HepG2 (cell line): ENCODE results near the gene SAMD14. TPM values are rescaled to one million over a fixed set of nuclear protein-coding genes. Genes with fewer than 3 reads are reported as not detected.

Experiments
- BRD4 ChIP-seq: sonication (generic); formaldehyde crosslinking; IDR thresholded peaks from 2 replicates; pipeline ENCODE4 v1.4.0; 2020; ENCODE audit warnings: missing genetic modification reagents
- CAMTA2 ChIP-seq: sonication (generic); formaldehyde crosslinking; IDR thresholded peaks from 2 replicates; pipeline ENCODE4 v1.4.0; 2020; ENCODE audit warnings: mild to moderate bottlenecking, missing genetic modification reagents, borderline replicate concordance
- CHD4 ChIP-seq: fragments of 200-600 bp; sonication (generic); IDR thresholded peaks from 2 replicates; pipeline ENCODE4 v1.7.0; 2017; ENCODE audit warnings: mild to moderate bottlenecking, low read length, borderline replicate concordance
- FOXA1 ChIP-seq, 2 experiments: fragments of 450-650 bp in 1 of 2; sonication (generic) in 1 of 2; formaldehyde crosslinking in 1 of 2; IDR thresholded peaks; 2 replicates each; pipeline versions ENCODE4 v1.4.0 to v1.6.1; 2016 to 2020; ENCODE audit warnings: missing genetic modification reagents in 1 of 2
- PTBP1 ChIP-seq: fragments of 200-400 bp; formaldehyde crosslinking; IDR thresholded peaks from 2 replicates; pipeline ENCODE4 v1.6.1; 2018; ENCODE audit warnings: low read length, low read depth; ENCODE audit not compliant: poor library complexity, severe bottlenecking
- REPIN1 ChIP-seq: sonication (generic); formaldehyde crosslinking; IDR thresholded peaks from 2 replicates; pipeline ENCODE4 v1.8.0; 2022; ENCODE audit warnings: missing genetic modification reagents, low read depth, mild to moderate bottlenecking, borderline replicate concordance
- STAG1 ChIP-seq: sonication (generic); formaldehyde crosslinking; IDR thresholded peaks from 2 replicates; pipeline ENCODE4 v1.4.0; 2020; ENCODE audit warnings: missing genetic modification reagents
- ZFYVE20 ChIP-seq: sonication (generic); formaldehyde crosslinking; IDR thresholded peaks from 2 replicates; pipeline ENCODE4 v1.8.0; 2023; ENCODE audit warnings: low read depth, mild to moderate bottlenecking, moderate library complexity, missing genetic modification reagents, borderline replicate concordance
- ZKSCAN1 ChIP-seq: fragments of 150-350 bp; IDR thresholded peaks from 2 replicates; pipeline ENCODE4 v1.6.1; 2014; ENCODE audit warnings: low read length
- ZNF432 ChIP-seq: sonication (generic); formaldehyde crosslinking; IDR thresholded peaks from 2 replicates; pipeline ENCODE4 v1.5.0; 2020; ENCODE audit warnings: missing genetic modification reagents, mild to moderate bottlenecking, borderline replicate concordance
- ZNF510 ChIP-seq: sonication (generic); formaldehyde crosslinking; IDR thresholded peaks from 2 replicates; pipeline ENCODE4 v1.4.0; 2020; ENCODE audit warnings: low read depth, mild to moderate bottlenecking, missing genetic modification reagents
- ZNF530 ChIP-seq: sonication (generic); formaldehyde crosslinking; IDR thresholded peaks from 2 replicates; pipeline ENCODE4 v1.5.0; 2020; ENCODE audit warnings: low read depth, mild to moderate bottlenecking, missing genetic modification reagents
- ZNF747 ChIP-seq: sonication (generic); formaldehyde crosslinking; IDR thresholded peaks from 2 replicates; pipeline ENCODE4 v1.8.1; 2023; ENCODE audit warnings: missing genetic modification reagents, mild to moderate bottlenecking, borderline replicate concordance
- ZNF841 ChIP-seq: sonication (generic); formaldehyde crosslinking; IDR thresholded peaks from 2 replicates; pipeline ENCODE4 v1.8.1; 2023; ENCODE audit warnings: missing genetic modification reagents, borderline replicate concordance
- polyA plus RNA-seq, 8 experiments: library from polyadenylated mRNA; depleted of rRNA in 3 of 8; stranded (reverse) in 7 of 8; unstranded in 1 of 8; fragments of >200 nt; fragmentation: Illumina TruSeq in 4 of 8; extraction: Trizol in 4 of 8; gene quantifications; 2 replicates each; pipeline versions ENCODE4 v1.2.1 to v1.2.3, GENCODE V29; 2011 to 2016; ENCODE audit warnings: low read depth in 4 of 8, missing spikeins in 1 of 8, mixed read lengths in 1 of 8; ENCODE audit not compliant: insufficient read depth in 1 of 8
- total RNA-seq, 5 experiments: library from RNA; depleted of rRNA; stranded (reverse); fragments of >200 nt; fragmentation: Illumina TruSeq; extraction: Trizol; gene quantifications; 2 replicates each; pipeline ENCODE4 v1.2.3, GENCODE V29; 2016; ENCODE audit warnings: low read depth in 1 of 5
- TF ChIP-seq, protein P1 (sequence below): sonication (generic); formaldehyde crosslinking; IDR thresholded peaks from 2 replicates; pipeline ENCODE4 v1.5.0; 2020; ENCODE audit warnings: mild to moderate bottlenecking, missing genetic modification reagents
- TF ChIP-seq, protein P2 (sequence below): sonication (generic); formaldehyde crosslinking; IDR thresholded peaks from 2 replicates; pipeline ENCODE4 v1.4.0; 2020; ENCODE audit warnings: missing genetic modification reagents
- TF ChIP-seq, protein P3 (sequence below): sonication (generic); formaldehyde crosslinking; IDR thresholded peaks from 2 replicates; pipeline ENCODE4 v1.5.0; 2020; ENCODE audit warnings: missing genetic modification reagents
- TF ChIP-seq, protein P4 (sequence below): sonication (generic); formaldehyde crosslinking; IDR thresholded peaks from 2 replicates; pipeline ENCODE4 v1.4.0; 2020; ENCODE audit warnings: mild to moderate bottlenecking, missing genetic modification reagents

SAMD14 gene
- total and polyA plus RNA-seq, 2 of the 13 experiments (the other 11 are each of a cell fraction or from before 2014, with no cell fraction given) = 0.07 to 0.22 TPM

DNA sequence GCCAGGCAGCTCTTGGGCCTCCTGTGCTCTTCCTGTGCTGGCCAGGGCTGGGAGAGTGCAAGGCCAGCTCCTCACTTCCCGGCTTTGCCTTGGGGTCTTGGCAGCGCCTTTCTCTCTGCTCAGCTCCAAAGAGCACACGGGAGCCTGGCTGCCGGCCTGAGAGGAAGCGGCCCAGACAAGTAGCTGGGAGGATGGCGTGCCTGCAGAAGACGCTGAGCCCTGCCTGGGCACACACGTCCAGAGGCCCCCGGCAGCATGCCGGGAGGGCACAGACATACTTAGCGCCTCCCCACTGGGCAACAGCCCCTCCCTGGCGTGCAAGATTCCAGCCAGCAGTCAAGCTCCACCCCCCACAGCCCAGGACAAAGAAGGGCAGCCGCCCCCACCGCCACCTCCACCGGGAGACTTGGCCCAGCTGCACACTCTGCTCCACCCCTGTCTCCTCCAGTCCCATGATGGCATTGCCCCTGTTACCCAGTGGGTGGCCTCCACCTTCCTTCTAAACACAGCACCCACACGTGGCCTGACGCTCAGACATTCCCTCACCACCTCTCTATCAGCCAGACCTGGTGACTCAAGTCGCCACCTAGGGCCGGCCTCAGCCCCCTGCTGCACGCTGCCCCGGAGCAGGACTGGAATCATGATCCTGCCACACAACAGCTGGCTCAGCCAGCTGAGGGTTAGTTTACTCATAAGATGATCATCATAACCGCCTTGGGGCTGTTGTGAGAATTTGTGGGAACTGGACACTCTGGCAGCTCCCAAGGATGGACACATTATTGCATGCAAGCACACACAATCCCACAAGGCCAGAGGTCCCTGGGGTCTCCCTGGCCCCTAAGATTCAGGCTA, 48.2 kb upstream of the SAMD14 start (continued):
- TF ChIP-seq, protein P1, sequence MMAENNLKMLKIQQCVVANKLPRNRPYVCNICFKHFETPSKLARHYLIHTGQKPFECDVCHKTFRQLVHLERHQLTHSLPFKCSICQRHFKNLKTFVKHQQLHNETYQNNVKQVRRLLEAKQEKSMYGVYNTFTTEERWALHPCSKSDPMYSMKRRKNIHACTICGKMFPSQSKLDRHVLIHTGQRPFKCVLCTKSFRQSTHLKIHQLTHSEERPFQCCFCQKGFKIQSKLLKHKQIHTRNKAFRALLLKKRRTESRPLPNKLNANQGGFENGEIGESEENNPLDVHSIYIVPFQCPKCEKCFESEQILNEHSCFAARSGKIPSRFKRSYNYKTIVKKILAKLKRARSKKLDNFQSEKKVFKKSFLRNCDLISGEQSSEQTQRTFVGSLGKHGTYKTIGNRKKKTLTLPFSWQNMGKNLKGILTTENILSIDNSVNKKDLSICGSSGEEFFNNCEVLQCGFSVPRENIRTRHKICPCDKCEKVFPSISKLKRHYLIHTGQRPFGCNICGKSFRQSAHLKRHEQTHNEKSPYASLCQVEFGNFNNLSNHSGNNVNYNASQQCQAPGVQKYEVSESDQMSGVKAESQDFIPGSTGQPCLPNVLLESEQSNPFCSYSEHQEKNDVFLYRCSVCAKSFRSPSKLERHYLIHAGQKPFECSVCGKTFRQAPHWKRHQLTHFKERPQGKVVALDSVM = no peak; the same call in 1 of the 2 replicates
- TF ChIP-seq REPIN1 (CRISPR knock-in tag) (no peak; the same call in 1 of the 2 replicates), ZNF747 (CRISPR knock-in tag) (no peak), ZNF432 (CRISPR knock-in tag) (no peak), ZNF841 (CRISPR knock-in tag) (no peak), BRD4 (CRISPR knock-in tag) (0 out of 2 replicates have a peak, but pooled peaks have one; percentile 7), FOXA1 (IDR thresholded peaks at IDR 0.05) (no peak), FOXA1 (CRISPR knock-in tag; IDR thresholded peaks at IDR 0.05) (no peak), PTBP1 (no peak), ZFYVE20 (CRISPR knock-in tag) (no peak), ZKSCAN1 (no peak), CAMTA2 (CRISPR knock-in tag) (peak; percentile 93; the same call in 1 of the 2 replicates), STAG1 (CRISPR knock-in tag) (peak; percentile 58), ZNF510 (CRISPR knock-in tag) (no peak), ZNF530 (CRISPR knock-in tag) (no peak), CHD4 (no peak)
- TF ChIP-seq, protein P2, sequence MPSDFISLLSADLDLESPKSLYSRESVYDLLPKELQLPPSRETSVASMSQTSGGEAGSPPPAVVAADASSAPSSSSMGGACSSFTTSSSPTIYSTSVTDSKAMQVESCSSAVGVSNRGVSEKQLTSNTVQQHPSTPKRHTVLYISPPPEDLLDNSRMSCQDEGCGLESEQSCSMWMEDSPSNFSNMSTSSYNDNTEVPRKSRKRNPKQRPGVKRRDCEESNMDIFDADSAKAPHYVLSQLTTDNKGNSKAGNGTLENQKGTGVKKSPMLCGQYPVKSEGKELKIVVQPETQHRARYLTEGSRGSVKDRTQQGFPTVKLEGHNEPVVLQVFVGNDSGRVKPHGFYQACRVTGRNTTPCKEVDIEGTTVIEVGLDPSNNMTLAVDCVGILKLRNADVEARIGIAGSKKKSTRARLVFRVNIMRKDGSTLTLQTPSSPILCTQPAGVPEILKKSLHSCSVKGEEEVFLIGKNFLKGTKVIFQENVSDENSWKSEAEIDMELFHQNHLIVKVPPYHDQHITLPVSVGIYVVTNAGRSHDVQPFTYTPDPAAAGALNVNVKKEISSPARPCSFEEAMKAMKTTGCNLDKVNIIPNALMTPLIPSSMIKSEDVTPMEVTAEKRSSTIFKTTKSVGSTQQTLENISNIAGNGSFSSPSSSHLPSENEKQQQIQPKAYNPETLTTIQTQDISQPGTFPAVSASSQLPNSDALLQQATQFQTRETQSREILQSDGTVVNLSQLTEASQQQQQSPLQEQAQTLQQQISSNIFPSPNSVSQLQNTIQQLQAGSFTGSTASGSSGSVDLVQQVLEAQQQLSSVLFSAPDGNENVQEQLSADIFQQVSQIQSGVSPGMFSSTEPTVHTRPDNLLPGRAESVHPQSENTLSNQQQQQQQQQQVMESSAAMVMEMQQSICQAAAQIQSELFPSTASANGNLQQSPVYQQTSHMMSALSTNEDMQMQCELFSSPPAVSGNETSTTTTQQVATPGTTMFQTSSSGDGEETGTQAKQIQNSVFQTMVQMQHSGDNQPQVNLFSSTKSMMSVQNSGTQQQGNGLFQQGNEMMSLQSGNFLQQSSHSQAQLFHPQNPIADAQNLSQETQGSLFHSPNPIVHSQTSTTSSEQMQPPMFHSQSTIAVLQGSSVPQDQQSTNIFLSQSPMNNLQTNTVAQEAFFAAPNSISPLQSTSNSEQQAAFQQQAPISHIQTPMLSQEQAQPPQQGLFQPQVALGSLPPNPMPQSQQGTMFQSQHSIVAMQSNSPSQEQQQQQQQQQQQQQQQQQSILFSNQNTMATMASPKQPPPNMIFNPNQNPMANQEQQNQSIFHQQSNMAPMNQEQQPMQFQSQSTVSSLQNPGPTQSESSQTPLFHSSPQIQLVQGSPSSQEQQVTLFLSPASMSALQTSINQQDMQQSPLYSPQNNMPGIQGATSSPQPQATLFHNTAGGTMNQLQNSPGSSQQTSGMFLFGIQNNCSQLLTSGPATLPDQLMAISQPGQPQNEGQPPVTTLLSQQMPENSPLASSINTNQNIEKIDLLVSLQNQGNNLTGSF (CRISPR knock-in tag) = no peak
- TF ChIP-seq, protein P3, sequence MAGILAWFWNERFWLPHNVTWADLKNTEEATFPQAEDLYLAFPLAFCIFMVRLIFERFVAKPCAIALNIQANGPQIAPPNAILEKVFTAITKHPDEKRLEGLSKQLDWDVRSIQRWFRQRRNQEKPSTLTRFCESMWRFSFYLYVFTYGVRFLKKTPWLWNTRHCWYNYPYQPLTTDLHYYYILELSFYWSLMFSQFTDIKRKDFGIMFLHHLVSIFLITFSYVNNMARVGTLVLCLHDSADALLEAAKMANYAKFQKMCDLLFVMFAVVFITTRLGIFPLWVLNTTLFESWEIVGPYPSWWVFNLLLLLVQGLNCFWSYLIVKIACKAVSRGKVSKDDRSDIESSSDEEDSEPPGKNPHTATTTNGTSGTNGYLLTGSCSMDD = no peak
- TF ChIP-seq, protein P4, sequence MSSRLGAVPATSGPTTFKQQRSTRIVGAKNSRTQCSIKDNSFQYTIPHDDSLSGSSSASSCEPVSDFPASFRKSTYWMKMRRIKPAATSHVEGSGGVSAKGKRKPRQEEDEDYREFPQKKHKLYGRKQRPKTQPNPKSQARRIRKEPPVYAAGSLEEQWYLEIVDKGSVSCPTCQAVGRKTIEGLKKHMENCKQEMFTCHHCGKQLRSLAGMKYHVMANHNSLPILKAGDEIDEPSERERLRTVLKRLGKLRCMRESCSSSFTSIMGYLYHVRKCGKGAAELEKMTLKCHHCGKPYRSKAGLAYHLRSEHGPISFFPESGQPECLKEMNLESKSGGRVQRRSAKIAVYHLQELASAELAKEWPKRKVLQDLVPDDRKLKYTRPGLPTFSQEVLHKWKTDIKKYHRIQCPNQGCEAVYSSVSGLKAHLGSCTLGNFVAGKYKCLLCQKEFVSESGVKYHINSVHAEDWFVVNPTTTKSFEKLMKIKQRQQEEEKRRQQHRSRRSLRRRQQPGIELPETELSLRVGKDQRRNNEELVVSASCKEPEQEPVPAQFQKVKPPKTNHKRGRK (CRISPR knock-in tag) = no peak
